COR-L47 (cell line): ENCODE measurements around the gene ELAVL2.

Experiments
- DNase-seq: peaks from one replicate; lab custom pipeline; 2025; lab: John Stamatoyannopoulos, UW

ELAVL2 gene

GRCh38 chr9:23659346-23660006 is 166.6 kb downstream of the ELAVL2 start:
- DNase-seq: no peak

GRCh38 chr9:23658376-23659258 is 167.4 kb downstream of the ELAVL2 start:
- no peak for DNase-seq

- DNase-seq: no peak
Observed at GRCh38 chr9:23651051-23651450, 175.0 kb downstream of the ELAVL2 start.

GRCh38 chr9:23648651-23649050 is 177.4 kb downstream of the ELAVL2 start:
- DNase-seq: no peak

GRCh38 chr9:23644896-23645295 is 181.1 kb downstream of the ELAVL2 start:
- no peak for DNase-seq

GRCh38 chr9:23644326-23644725 is 181.7 kb downstream of the ELAVL2 start:
- no peak for DNase-seq

GRCh38 chr9:23643656-23644258 is 182.3 kb downstream of the ELAVL2 start:
- DNase-seq: no peak
